NCI-H2196 (cell line): ENCODE results near the gene PHC3.
"Not testable (repeated sequence)": the region's sequence is repeated elsewhere in the genome, so short reads cannot be mapped to it uniquely, and the experiment has no call there.

Experiments used
- DNase-seq: peaks from one replicate; lab custom pipeline; 2025; ENCODE audit not compliant: unreplicated experiment; lab: John Stamatoyannopoulos, UW

PHC3 gene

GRCh38 chr3:170195759-170196158 is 14.2 kb upstream of the PHC3 start:
- not testable (repeated sequence) for DNase-seq

- no peak for DNase-seq
Observed at GRCh38 chr3:170189398-170190256, 8.1 kb upstream of the PHC3 start.

- DNase-seq: no peak
Observed at GRCh38 chr3:170180079-170180907, 1.2 kb downstream of the PHC3 start.

GRCh38 chr3:170179432-170179831 is 2.1 kb downstream of the PHC3 start:
- no peak for DNase-seq

GRCh38 chr3:170178651-170179050 is 2.9 kb downstream of the PHC3 start:
- no peak for DNase-seq

GRCh38 chr3:170171563-170171962 is 10.0 kb downstream of the PHC3 start:
- no peak for DNase-seq

- DNase-seq: no peak
Observed at GRCh38 chr3:170164717-170165116, 16.8 kb downstream of the PHC3 start.

GRCh38 chr3:170163956-170164645 is 17.4 kb downstream of the PHC3 start:
- no peak for DNase-seq

GRCh38 chr3:170162630-170163029 is 18.9 kb downstream of the PHC3 start:
- DNase-seq: no peak

GRCh38 chr3:170162052-170162451 is 19.5 kb downstream of the PHC3 start:
- DNase-seq: no peak

GRCh38 chr3:170159933-170160332 is 21.6 kb downstream of the PHC3 start:
- no peak for DNase-seq

GRCh38 chr3:170159459-170159858 is 22.1 kb downstream of the PHC3 start:
- DNase-seq: no peak

GRCh38 chr3:170155604-170156003 is 25.9 kb downstream of the PHC3 start:
- no peak for DNase-seq

- DNase-seq: no peak
Observed at GRCh38 chr3:170154569-170155143, 26.9 kb downstream of the PHC3 start.

- DNase-seq: no peak
Observed at GRCh38 chr3:170154084-170154483, 27.4 kb downstream of the PHC3 start.

GRCh38 chr3:170151536-170151935 is 30.0 kb downstream of the PHC3 start:
- no peak for DNase-seq

- DNase-seq: no peak
Observed at GRCh38 chr3:170149016-170149415, 32.5 kb downstream of the PHC3 start.

GRCh38 chr3:170145278-170145677 is 36.3 kb downstream of the PHC3 start:
- no peak for DNase-seq

GRCh38 chr3:170144437-170144843 is 37.1 kb downstream of the PHC3 start:
- DNase-seq: no peak

- no peak for DNase-seq
Observed at GRCh38 chr3:170142373-170142772, 39.2 kb downstream of the PHC3 start.

GRCh38 chr3:170137986-170138385 is 43.5 kb downstream of the PHC3 start:
- no peak for DNase-seq
